MM.1S (cell line): ENCODE results near the gene IQCF6.

Experiments
- DNase-seq: peaks from one replicate; pipeline ENCODE4 v3.0.0-alpha.2; 2015
- H2AFZ ChIP-seq: fragments of 300-600 bp; sonication (generic); 2 replicates; pipeline ENCODE4 v1.6.0; 2016; ENCODE audit warnings: antibody characterized with exemption, low read length
- H3F3A ChIP-seq: fragments of 300-600 bp; sonication (generic); 2 replicates; pipeline ENCODE4 v1.6.1; 2016; ENCODE audit warnings: mild to moderate bottlenecking, antibody characterized with exemption, low read length, moderate library complexity, mixed read lengths; ENCODE audit not compliant: insufficient read depth
- H3K27ac ChIP-seq: fragments of 300-600 bp; sonication (generic); 2 replicates; pipeline ENCODE4 v1.5.1; 2016; ENCODE audit warnings: mild to moderate bottlenecking, low read length
- H3K27me3 ChIP-seq: fragments of 300-600 bp; sonication (generic); replicated peaks from 2 replicates; pipeline ENCODE4 v1.6.0; 2016; ENCODE audit warnings: low read length; ENCODE audit not compliant: insufficient read depth
- H3K36me3 ChIP-seq: fragments of 300-600 bp; sonication (generic); replicated peaks from 2 replicates; pipeline ENCODE4 v1.6.1; 2016; ENCODE audit warnings: mild to moderate bottlenecking, low read length, mixed read lengths; ENCODE audit not compliant: insufficient read depth
- H3K4me1 ChIP-seq: fragments of 300-600 bp; sonication (generic); 2 replicates; pipeline ENCODE4 v1.6.1; 2016; ENCODE audit warnings: low read length, mixed read lengths
- H3K4me2 ChIP-seq: fragments of 300-600 bp; sonication (generic); 2 replicates; pipeline ENCODE4 v1.6.0; 2016; ENCODE audit warnings: low read depth, low read length
- H3K4me3 ChIP-seq: fragments of 300-600 bp; sonication (generic); 2 replicates; pipeline ENCODE4 v1.5.1; 2016; ENCODE audit warnings: low read length, mixed read lengths
- H3K79me2 ChIP-seq: fragments of 300-600 bp; sonication (generic); 2 replicates; pipeline ENCODE4 v1.6.1; 2016; ENCODE audit warnings: mixed run types, low read length, mixed read lengths
- H3K9ac ChIP-seq: fragments of 300-600 bp; sonication (generic); 2 replicates; pipeline ENCODE4 v1.6.1; 2016; ENCODE audit warnings: low read length, mixed read lengths
- H3K9me2 ChIP-seq: fragments of 300-600 bp; sonication (generic); replicated peaks from 2 replicates; pipeline ENCODE4 v1.6.1; 2016; ENCODE audit warnings: mild to moderate bottlenecking, low read length, mixed read lengths; ENCODE audit not compliant: insufficient read depth
- H3K9me3 ChIP-seq: fragments of 300-600 bp; sonication (generic); replicated peaks from 2 replicates; pipeline ENCODE4 v1.6.1; 2016; ENCODE audit warnings: mild to moderate bottlenecking, low read length, mixed read lengths; ENCODE audit not compliant: insufficient read depth
- H4K20me1 ChIP-seq: fragments of 300-600 bp; sonication (generic); 2 replicates; pipeline ENCODE4 v1.6.1; 2016; ENCODE audit warnings: mild to moderate bottlenecking, low read length, moderate library complexity, mixed read lengths; ENCODE audit not compliant: insufficient read depth
- CTCF ChIP-seq: fragments of 300-600 bp; sonication (generic); IDR thresholded peaks from 2 replicates; pipeline ENCODE4 v1.5.1; 2016; ENCODE audit warnings: antibody characterized with exemption, low read length, mixed read lengths
- EZH2 ChIP-seq: fragments of 300-600 bp; sonication (generic); optimal IDR thresholded peaks from 2 replicates; pipeline ENCODE3; 2017; ENCODE audit warnings: low read depth, mild to moderate bottlenecking, antibody characterized with exemption, low read length, mixed read lengths
- EZH2phosphoT487 ChIP-seq: fragments of 300-600 bp; sonication (generic); IDR thresholded peaks from 2 replicates; pipeline ENCODE4 v1.6.1; 2018; ENCODE audit warnings: antibody characterized with exemption, low read length

IQCF6 gene

GRCh38 chr3:51808934-51809333 is 29.9 kb upstream of the IQCF6 start:
- TF ChIP-seq EZH2phosphoT487 (no peak), CTCF (no peak), EZH2 (no peak)
- DNase-seq = no peak
- Histone ChIP-seq H3K4me3 (no peak overlapping the region), H3K9me2 (no peaks in the 10 kb centered on the region), H3K27me3 (no peaks in the 10 kb centered on the region), H3K79me2 (no peaks in the 10 kb centered on the region), H4K20me1 (no peaks in the 10 kb centered on the region), H3K27ac (no peak overlapping the region), H3K4me1 (no peaks in the 10 kb centered on the region), H3K9me3 (no peaks in the 10 kb centered on the region), H2AFZ (no peak overlapping the region), H3K4me2 (no peak overlapping the region), H3F3A (no peaks in the 10 kb centered on the region), H3K9ac (no peak overlapping the region), H3K36me3 (no peaks in the 10 kb centered on the region)

GRCh38 chr3:51802106-51802703 is 23.2 kb upstream of the IQCF6 start:
- H3K4me1 ChIP-seq = peaks cover 24% of the 10 kb centered on the region
- no peak overlapping the region for H3K4me3 ChIP-seq
- no peaks in the 10 kb centered on the region for H3K27me3 ChIP-seq
- H3K79me2 ChIP-seq = no peaks in the 10 kb centered on the region
- H3K9me2 ChIP-seq = no peaks in the 10 kb centered on the region
- H2AFZ ChIP-seq = no peak overlapping the region
- no peak overlapping the region for H3K27ac ChIP-seq
- no peak overlapping the region for H3K9ac ChIP-seq
- no peak for DNase-seq
- peaks cover 7% of the 10 kb centered on the region for H3F3A ChIP-seq
- no peaks in the 10 kb centered on the region for H3K36me3 ChIP-seq
- no peak overlapping the region for H3K4me2 ChIP-seq
- H3K9me3 ChIP-seq = no peaks in the 10 kb centered on the region
- TF ChIP-seq CTCF = no peak
- no peak for TF ChIP-seq EZH2phosphoT487
- no peak for TF ChIP-seq EZH2
- no peaks in the 10 kb centered on the region for H4K20me1 ChIP-seq

- no peak overlapping the region for H2AFZ ChIP-seq
- H3K27me3 ChIP-seq = no peaks in the 10 kb centered on the region
- no peaks in the 10 kb centered on the region for H3K9me3 ChIP-seq
- no peaks in the 10 kb centered on the region for H3K79me2 ChIP-seq
- peaks cover 30% of the 10 kb centered on the region for H3K4me1 ChIP-seq
- peaks cover 7% of the 10 kb centered on the region for H3F3A ChIP-seq
- no peak overlapping the region for H3K4me3 ChIP-seq
- no peak for DNase-seq
- H4K20me1 ChIP-seq = no peaks in the 10 kb centered on the region
- TF ChIP-seq EZH2 = no peak
- no peak for TF ChIP-seq CTCF
- TF ChIP-seq EZH2phosphoT487 = no peak
- H3K27ac ChIP-seq = no peak overlapping the region
- H3K4me2 ChIP-seq = no peak overlapping the region
- H3K9ac ChIP-seq = no peak overlapping the region
- H3K9me2 ChIP-seq = no peaks in the 10 kb centered on the region
- no peaks in the 10 kb centered on the region for H3K36me3 ChIP-seq
Measured at GRCh38 chr3:51800750-51801125, 21.7 kb upstream of the IQCF6 start.
